GM21447 (cell line): Measurements from ENCODE around the gene DPP4.

Experiments
- ATAC-seq: cut with Tn5 transposase; IDR thresholded peaks from one replicate; pipeline ENCODE4 v1.9.1; 2021; ENCODE audit not compliant: unreplicated experiment

DPP4 gene

GRCh38 chr2:162021516-162022058 is 52.4 kb downstream of the DPP4 start:
- no peak for ATAC-seq

- no peak for ATAC-seq
These were observed 55.5 kb downstream of the DPP4 start for GRCh38 chr2:162018530-162018929.

- ATAC-seq: no peak
These were observed 56.8 kb downstream of the DPP4 start for GRCh38 chr2:162017233-162017632.

GRCh38 chr2:162016080-162016479 is 57.9 kb downstream of the DPP4 start:
- no peak for ATAC-seq

DNA sequence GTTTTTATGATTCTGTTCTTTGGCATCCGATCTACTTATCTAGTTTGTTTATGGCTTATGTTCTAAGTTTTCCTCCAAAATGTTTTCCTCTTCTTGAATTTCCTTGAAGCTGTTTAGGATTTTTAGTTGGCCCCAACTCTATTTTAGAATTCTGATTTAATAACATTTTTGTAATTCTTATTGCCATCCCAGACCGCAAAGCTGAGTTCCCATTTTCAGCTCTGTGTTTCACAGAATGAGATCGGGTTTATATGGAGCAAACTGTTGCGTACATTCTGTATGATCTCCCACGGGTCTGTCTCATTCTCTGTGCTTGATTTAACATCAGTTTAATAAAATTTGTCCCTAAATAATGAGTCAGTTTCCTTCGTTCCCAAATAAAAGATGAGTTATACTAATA is 59.3 kb downstream of the DPP4 start:
- ATAC-seq: no peak

DNA sequence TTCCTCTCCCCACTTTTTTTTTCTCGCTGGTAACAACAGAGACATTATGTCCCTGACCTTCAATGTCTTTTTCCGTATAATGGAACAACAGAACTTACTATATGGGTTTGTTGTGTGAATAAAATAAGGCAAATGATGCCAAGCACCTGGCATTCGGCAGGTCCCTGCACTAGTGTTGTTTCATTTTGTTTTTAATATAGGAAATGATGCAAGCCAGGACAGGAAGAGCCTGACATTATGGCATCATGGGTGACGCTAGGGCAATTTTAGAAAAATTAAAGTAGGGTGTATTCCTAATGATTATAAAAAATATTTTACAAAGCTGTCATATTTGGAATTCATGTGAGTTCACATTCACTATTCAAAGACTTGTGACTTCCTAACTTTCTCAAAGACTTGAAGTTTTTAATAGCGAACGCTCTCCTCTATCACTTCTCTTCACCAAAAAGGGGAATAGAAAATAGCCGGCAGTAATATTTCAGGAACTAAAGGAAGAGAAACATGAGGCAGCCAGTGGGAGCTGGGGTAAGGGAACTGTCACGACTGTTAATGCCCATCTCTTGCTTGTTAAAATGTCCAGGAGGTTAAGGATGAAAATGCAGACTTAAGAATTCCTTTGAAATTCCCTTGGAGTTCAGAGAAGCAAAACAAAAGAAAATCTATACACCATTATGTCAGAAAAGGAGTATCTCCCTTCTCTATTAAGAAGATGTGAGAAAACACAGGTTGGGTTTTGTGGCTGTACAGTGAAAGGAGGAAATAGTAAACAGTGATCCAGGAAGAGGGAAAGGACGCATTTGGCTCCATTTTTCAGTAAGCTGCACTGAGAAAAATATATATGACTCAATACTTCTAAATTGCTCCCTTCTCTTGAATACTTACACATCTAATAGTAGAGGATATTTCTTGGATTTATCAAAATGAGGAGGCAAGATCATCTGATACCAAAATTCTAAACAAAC is 60.2 kb downstream of the DPP4 start:
- no peak for ATAC-seq

GRCh38 chr2:162012565-162013058 is 61.4 kb downstream of the DPP4 start:
- ATAC-seq: no peak

DNA sequence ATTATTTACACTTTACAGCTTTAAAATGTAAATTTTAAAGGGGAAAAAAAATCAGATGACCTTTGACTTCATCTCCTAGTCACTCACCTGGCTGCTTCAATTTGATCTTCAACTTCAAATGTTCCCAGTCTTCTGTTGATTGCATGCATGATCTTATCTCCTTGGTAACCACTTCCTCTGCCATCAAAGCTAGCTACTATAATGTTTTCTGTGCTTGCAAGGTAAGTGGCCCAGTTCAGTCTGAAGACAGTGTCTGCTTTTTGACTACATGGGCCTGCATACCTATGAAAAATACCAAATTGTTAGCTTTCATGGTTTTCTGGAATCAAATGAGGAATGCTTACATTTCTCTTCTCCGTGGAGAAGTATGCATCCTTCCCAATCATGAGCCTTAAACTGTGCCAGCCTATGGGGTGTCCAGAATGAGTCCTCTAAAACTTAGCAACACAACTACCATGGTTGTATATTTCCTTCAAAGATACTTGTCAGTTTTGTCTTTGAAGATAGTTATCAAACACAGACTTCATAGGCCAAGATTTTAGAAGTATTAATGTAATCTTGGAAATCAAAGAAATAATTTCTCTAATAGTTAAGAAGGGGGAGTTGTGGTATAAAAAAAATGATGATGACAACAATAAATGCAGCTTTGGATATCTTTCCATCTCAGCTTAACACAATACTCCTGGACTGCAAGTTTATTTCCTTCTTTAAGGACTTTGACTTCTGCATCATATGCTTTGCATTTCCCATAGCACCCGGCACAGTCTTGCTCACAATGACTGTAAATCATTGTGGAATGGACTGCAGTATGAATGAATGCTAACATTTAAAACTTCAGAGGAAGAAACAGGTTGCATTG is 62.1 kb downstream of the DPP4 start:
- no peak for ATAC-seq

GRCh38 chr2:162009543-162009942 is 64.5 kb downstream of the DPP4 start:
- no peak for ATAC-seq

DNA sequence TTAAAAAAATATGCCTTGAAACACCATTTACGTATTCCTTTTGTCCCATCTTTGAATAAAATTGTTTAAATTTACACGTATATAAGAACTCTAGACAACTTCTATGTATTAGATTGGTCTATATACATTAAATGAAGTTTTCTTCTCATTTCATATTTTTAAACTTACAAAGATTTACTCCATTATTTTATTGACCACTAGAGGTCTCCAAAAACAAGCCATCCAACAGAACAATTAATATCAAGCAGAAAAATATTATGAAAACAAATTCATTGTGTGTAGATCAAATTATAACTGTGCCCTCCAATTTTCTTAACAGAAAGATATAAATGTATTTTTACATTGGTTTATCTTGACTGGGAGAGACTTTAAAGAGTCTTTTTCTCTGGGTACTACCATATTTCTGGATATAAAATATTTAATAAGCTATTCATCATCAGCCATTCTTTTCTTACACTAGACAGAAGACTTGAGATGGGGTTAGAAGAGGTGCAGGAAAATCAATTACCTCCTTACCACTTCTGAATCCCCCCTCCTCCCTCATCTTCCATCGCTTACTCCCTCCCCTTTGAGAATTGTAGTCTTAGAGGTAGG is 66.5 kb downstream of the DPP4 start:
- no peak for ATAC-seq

GRCh38 chr2:162006337-162006736 is 67.7 kb downstream of the DPP4 start:
- no peak for ATAC-seq

- ATAC-seq: no peak
These were observed 70.0 kb downstream of the DPP4 start for GRCh38 chr2:162004031-162004430.

GRCh38 chr2:162002623-162003235 is 71.3 kb downstream of the DPP4 start:
- no peak for ATAC-seq

DNA sequence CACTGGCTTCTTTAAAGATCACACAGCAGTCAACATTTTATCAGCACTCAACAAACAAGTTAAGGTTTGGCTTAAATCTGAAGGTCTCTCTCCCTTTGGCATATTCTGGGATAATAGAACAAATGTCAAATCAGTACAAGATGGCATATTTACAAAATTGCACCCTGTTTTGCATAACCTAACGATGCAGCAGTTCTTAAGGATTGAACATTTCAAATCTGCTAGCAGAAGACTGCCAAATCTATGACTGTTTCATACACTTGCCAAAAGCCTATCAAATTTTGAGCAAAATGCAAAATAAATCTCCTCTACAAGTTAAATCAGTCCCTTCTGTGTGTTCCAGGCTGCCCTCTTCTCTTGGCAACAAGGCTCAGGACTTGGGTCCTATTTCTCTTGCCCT is 73.6 kb downstream of the DPP4 start:
- ATAC-seq: no peak

DNA sequence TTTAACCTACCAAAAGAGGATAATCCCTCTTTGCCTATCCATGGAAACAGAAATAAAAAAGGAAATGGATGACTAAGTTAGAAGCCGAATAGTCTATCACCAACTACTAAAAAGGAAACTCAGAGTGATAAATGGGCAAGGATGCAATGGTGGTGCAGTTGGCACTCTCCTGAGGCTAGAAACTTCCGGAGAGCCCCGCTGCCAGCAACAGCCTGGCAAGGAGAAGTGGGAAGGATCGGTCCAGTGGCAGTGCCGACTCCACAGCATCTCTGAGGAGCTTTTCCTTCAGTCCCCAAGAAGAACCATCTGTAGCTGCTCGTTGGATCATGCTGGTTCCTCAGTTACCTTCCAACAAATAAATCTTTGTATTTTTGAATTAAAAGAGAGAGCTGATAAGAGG is 74.7 kb downstream of the DPP4 start:
- ATAC-seq: no peak

- no peak for ATAC-seq
These were observed 75.2 kb downstream of the DPP4 start for GRCh38 chr2:161998857-161999256.

GRCh38 chr2:161997916-161998471 is 76.0 kb downstream of the DPP4 start:
- no peak for ATAC-seq

DNA sequence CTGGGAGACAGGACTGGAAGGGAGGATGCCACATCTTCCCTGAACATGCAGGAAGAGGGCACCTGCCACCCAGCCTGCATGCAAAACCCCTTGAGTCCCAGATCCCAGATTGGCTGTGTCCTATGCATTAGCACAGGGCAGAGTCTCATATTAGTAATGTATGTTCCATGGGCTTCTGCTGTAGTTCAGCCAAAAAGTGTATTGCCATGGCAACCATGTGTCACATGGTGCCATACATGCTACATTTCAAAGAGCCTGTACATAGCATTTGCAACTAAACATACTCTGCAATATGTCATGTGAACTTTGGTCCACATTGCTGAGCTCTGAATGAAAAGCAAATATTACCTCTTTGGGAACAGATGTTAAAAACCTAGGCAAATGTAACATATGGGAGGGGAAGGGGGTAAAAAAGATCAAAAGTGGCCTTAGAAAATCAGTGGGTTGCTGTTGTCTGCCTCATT is 78.4 kb downstream of the DPP4 start:
- no peak for ATAC-seq

- ATAC-seq: no peak
These were observed 79.1 kb downstream of the DPP4 start for GRCh38 chr2:161994761-161995520.
